HEK293T (cell line): ENCODE data around the gene CCR6.

Experiments used
- CTCF ChIA-PET: fragments of 350-600 bp; formaldehyde crosslinking; extraction: SDS; loops from one replicate; lab custom pipeline; 2021; ENCODE audit warnings: antibody characterized with exemption, inconsistent platforms; lab: Yijun Ruan, JAX
- POLR2A ChIA-PET: fragments of 350-600 bp; formaldehyde crosslinking; extraction: SDS; loops from one replicate; lab custom pipeline; 2020; ENCODE audit warnings: antibody characterized with exemption, inconsistent platforms; lab: Yijun Ruan, JAX
- DNase-seq: peaks from one replicate; pipeline ENCODE4 v3.0.0; 2012; ENCODE audit warnings: mixed read lengths; ENCODE audit errors: extremely low spot score
- ARNT ChIP-seq: fragments of 450-650 bp; IDR thresholded peaks from 2 replicates; pipeline ENCODE4 v1.6.1; 2017; ENCODE audit warnings: mild to moderate bottlenecking
- BHLHE40 ChIP-seq: fragments of 450-650 bp; IDR thresholded peaks from 2 replicates; pipeline ENCODE4 v1.6.1; 2016; ENCODE audit warnings: mild to moderate bottlenecking, moderate library complexity, borderline replicate concordance
- CTBP1 ChIP-seq: fragments of 450-650 bp; IDR thresholded peaks from 2 replicates; pipeline ENCODE4 v1.6.1; 2016; ENCODE audit warnings: borderline replicate concordance
- ELF4 ChIP-seq: fragments of 450-650 bp; IDR thresholded peaks from 2 replicates; pipeline ENCODE4 v1.6.1; 2017; ENCODE audit warnings: antibody characterized with exemption
- FOXA1 ChIP-seq: fragments of 450-650 bp; IDR thresholded peaks from 2 replicates; pipeline ENCODE4 v1.6.1; 2016; ENCODE audit warnings: mild to moderate bottlenecking
- FOXK2 ChIP-seq: fragments of 450-650 bp; IDR thresholded peaks from 2 replicates; pipeline ENCODE4 v1.6.1; 2016; ENCODE audit warnings: mild to moderate bottlenecking
- FOXM1 ChIP-seq: fragments of 450-650 bp; IDR thresholded peaks from 2 replicates; pipeline ENCODE4 v1.6.1; 2017; ENCODE audit warnings: mild to moderate bottlenecking, borderline replicate concordance
- HDGF ChIP-seq: fragments of 450-650 bp; IDR thresholded peaks from 2 replicates; pipeline ENCODE4 v1.6.1; 2017; ENCODE audit warnings: antibody characterized with exemption, borderline replicate concordance
- L3MBTL2 ChIP-seq: fragments of 450-650 bp; conservative IDR thresholded peaks from 2 replicates; pipeline ENCODE4 v1.6.1; 2016; ENCODE audit warnings: mild to moderate bottlenecking
- LEF1 ChIP-seq: fragments of 450-650 bp; IDR thresholded peaks from 2 replicates; pipeline ENCODE4 v1.6.1; 2017; ENCODE audit warnings: mild to moderate bottlenecking, borderline replicate concordance
- NFRKB ChIP-seq: fragments of 450-650 bp; IDR thresholded peaks from 2 replicates; pipeline ENCODE4 v1.6.1; 2016; ENCODE audit warnings: mild to moderate bottlenecking, moderate library complexity
- PKNOX1 ChIP-seq: fragments of 450-650 bp; IDR thresholded peaks from 2 replicates; pipeline ENCODE4 v1.6.1; 2016
- SP1 ChIP-seq: fragments of 450-650 bp; IDR thresholded peaks from 2 replicates; pipeline ENCODE4 v1.6.1; 2017
- SUZ12 ChIP-seq: fragments of 450-650 bp; IDR thresholded peaks from 2 replicates; pipeline ENCODE4 v1.6.1; 2016; ENCODE audit warnings: mild to moderate bottlenecking
- TARDBP ChIP-seq: fragments of 450-650 bp; IDR thresholded peaks from 2 replicates; pipeline ENCODE4 v1.6.1; 2016
- ZNF384 ChIP-seq: fragments of 450-650 bp; IDR thresholded peaks from 2 replicates; pipeline ENCODE4 v1.6.1; 2016

CCR6 gene

GRCh38 chr6:167105060-167105459 is 17.8 kb upstream of the CCR6 start:
- no peak for DNase-seq
- POLR2A ChIA-PET, result no interaction called here
- TF ChIP-seq ARNT (no peak), FOXA1 (no peak), NFRKB (no peak), FOXM1 (no peak), BHLHE40 (no peak), CTBP1 (no peak), PKNOX1 (no peak), TARDBP (no peak), LEF1 (no peak), L3MBTL2 (no peak), SUZ12 (no peak)
- CTCF ChIA-PET, result no interaction called here

GRCh38 chr6:167106406-167106805 is 16.5 kb upstream of the CCR6 start:
- no peak for DNase-seq
- no peak for TF ChIP-seq SP1
- TF ChIP-seq TARDBP, result no peak
- TF ChIP-seq LEF1, result no peak
- TF ChIP-seq BHLHE40, result no peak
- no peak for TF ChIP-seq FOXA1
- no peak for TF ChIP-seq PKNOX1
- TF ChIP-seq ARNT, result no peak
- no peak for TF ChIP-seq FOXM1
- no peak for TF ChIP-seq HDGF
- no peak for TF ChIP-seq NFRKB
- ChIA-PET POLR2A (no interaction called here), CTCF (no interaction called here)

- POLR2A ChIA-PET, result no interaction called here
- CTCF ChIA-PET, result no interaction called here
- TF ChIP-seq FOXK2 (no peak), SP1 (no peak), ELF4 (no peak), BHLHE40 (no peak), FOXA1 (no peak), ZNF384 (no peak), NFRKB (no peak), LEF1 (no peak), L3MBTL2 (no peak), ARNT (no peak), TARDBP (no peak), PKNOX1 (no peak), HDGF (no peak), CTBP1 (no peak), SUZ12 (no peak), FOXM1 (no peak)
- no peak for DNase-seq
Observed at GRCh38 chr6:167107787-167108186, 15.1 kb upstream of the CCR6 start.

- no peak for DNase-seq
- POLR2A ChIA-PET, result no interaction called here
- CTCF ChIA-PET, result no interaction called here
Observed at GRCh38 chr6:167108278-167108677, 14.6 kb upstream of the CCR6 start.

GRCh38 chr6:167109651-167110050 is 13.2 kb upstream of the CCR6 start:
- no peak for TF ChIP-seq L3MBTL2
- no peak for TF ChIP-seq SUZ12
- TF ChIP-seq ELF4, result no peak
- TF ChIP-seq LEF1, result no peak
- no peak for TF ChIP-seq CTBP1
- no peak for TF ChIP-seq FOXK2
- no peak for TF ChIP-seq NFRKB
- TF ChIP-seq ZNF384, result no peak
- no peak for TF ChIP-seq FOXA1
- TF ChIP-seq TARDBP, result no peak
- POLR2A ChIA-PET, result no interaction called here
- no peak for DNase-seq
- CTCF ChIA-PET, result no interaction called here

More at GRCh38 chr6:167108278-167108677, 14.6 kb upstream of the CCR6 start:
- no peak for TF ChIP-seq LEF1
- TF ChIP-seq TARDBP, result no peak
- no peak for TF ChIP-seq L3MBTL2
- no peak for TF ChIP-seq CTBP1
- no peak for TF ChIP-seq FOXK2
- no peak for TF ChIP-seq FOXA1
- no peak for TF ChIP-seq SP1
- TF ChIP-seq HDGF, result no peak
- no peak for TF ChIP-seq NFRKB

- ChIA-PET POLR2A (no interaction called here), CTCF (interaction anchor here (0.6 kb wide), 1 partner anchor 556 kb away, joined by 4 read pairs; no protein-coding TSS in a partner anchor)
- DNase-seq, result no peak
- no peak for TF ChIP-seq ELF4
- no peak for TF ChIP-seq LEF1
- TF ChIP-seq CTBP1, result no peak
- TF ChIP-seq FOXM1, result no peak
- no peak for TF ChIP-seq SP1
- TF ChIP-seq HDGF, result no peak
- no peak for TF ChIP-seq ZNF384
- no peak for TF ChIP-seq BHLHE40
- TF ChIP-seq L3MBTL2, result no peak
- TF ChIP-seq FOXA1, result no peak
Observed at GRCh38 chr6:167111597-167111996, 11.3 kb upstream of the CCR6 start.

GRCh38 chr6:167112421-167112820 is 10.5 kb upstream of the CCR6 start:
- TF ChIP-seq BHLHE40 (no peak), SUZ12 (no peak), PKNOX1 (no peak), NFRKB (no peak), FOXA1 (no peak), HDGF (no peak), ELF4 (no peak), ARNT (no peak), LEF1 (no peak), FOXK2 (no peak), SP1 (no peak)
- ChIA-PET CTCF (interaction anchor here (0.6 kb wide), 1 partner anchor 557 kb away, joined by 4 read pairs; no protein-coding TSS in a partner anchor), POLR2A (no interaction called here)
- DNase-seq, result no peak
